ENCODE measurements around the gene CDK6.

Gene CDK6

GRCh38 chr7:92783260-92784201 lies 52.8 kb downstream of the CDK6 start:
- no peak for TF ChIP-seq CTCF (conservative IDR thresholded peaks at IDR 0.05; ENCODE audit: low read depth, low read length)
- no peak for DNase-seq (ENCODE audit: low read depth)
- no peak overlapping the region for H3K4me3 ChIP-seq (ENCODE audit: low read length)

DNA sequence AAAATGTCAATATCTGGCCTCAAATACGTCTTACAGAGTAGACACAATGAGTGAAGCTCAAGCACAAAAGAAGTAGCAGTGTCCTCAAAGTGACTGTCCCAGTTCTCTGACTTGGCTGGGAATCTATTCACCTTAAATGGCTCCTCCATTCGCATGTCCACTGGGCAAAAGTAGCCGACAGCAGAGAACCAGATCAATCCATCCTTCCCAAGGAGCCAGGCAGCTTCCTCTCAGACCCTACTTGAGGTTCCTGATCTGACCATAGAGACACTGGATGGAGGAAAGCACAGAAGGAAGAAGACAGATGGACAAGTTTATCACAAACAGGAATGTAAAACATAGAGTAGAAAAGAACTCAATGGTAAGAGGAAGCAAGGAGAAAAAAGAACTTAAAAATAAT lies 53.5 kb downstream of the CDK6 start:
- TF ChIP-seq CTCF (conservative IDR thresholded peaks at IDR 0.05; ENCODE audit: low read depth, low read length) = no peak
- H3K4me3 ChIP-seq (ENCODE audit: low read length) = no peak overlapping the region
- DNase-seq (ENCODE audit: low read depth) = no peak

DNA sequence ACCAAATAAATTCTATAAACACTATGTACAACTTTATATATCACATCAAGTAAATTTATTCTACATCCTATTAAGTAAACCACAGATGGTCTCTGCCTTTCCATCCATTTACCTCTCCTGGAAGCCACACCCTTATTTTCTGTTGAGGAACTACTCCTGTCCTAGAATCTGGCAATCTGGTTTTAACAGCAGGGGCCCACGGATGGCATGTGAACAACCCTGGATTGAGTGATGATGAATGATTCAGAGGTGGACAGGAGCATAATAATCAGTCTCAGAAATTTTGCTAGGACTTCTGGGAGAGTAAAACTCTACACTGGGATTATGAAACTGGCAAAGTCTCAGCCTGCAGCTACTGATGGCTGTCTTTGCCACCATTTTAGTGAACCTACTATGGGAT lies 54.1 kb downstream of the CDK6 start:
- no peak for DNase-seq (ENCODE audit: low read depth)
- H3K4me3 ChIP-seq (ENCODE audit: low read length) = no peak overlapping the region
- no peak for TF ChIP-seq CTCF (conservative IDR thresholded peaks at IDR 0.05; ENCODE audit: low read depth, low read length)

DNA sequence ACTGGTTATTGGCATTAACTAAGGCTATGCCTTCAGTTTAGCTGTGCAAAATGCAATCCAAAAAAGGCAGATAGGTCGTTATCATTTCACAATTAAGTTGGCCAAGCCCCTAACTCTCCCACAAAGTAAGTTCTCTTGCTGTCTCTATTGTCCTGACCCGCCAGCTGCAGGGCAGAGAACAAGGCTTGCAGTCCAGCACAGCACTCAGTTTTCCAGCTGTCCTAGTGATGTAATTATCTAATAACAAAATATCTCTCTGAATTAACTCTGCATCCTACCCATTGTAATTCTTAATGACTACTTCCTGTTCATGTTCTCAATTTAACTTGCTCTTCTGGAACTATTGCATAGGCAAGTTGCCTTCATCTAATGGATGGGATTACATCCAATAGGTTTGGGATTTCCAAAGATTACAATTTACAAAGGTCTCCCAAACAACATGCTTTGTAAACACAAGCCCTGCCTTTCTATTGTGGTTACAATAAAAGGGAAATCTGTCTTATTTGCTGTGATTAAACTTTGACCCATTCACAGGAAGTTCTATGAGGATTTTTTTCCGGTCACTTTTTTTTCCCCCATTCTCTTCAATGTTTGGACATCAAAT lies 55.2 kb downstream of the CDK6 start:
- no peak for TF ChIP-seq CTCF (conservative IDR thresholded peaks at IDR 0.05; ENCODE audit: low read depth, low read length)

GRCh38 chr7:92778972-92779371 lies 57.4 kb downstream of the CDK6 start:
- no peak for TF ChIP-seq CTCF (conservative IDR thresholded peaks at IDR 0.05; ENCODE audit: low read depth, low read length)
- no peak for DNase-seq (ENCODE audit: low read depth)
- H3K4me3 ChIP-seq (ENCODE audit: low read length) = no peak overlapping the region

More for the DNA sequence above, 55.2 kb downstream of the CDK6 start:
- H3K4me3 ChIP-seq (ENCODE audit: low read length) = no peak overlapping the region
- DNase-seq (ENCODE audit: low read depth) = no peak

DNA sequence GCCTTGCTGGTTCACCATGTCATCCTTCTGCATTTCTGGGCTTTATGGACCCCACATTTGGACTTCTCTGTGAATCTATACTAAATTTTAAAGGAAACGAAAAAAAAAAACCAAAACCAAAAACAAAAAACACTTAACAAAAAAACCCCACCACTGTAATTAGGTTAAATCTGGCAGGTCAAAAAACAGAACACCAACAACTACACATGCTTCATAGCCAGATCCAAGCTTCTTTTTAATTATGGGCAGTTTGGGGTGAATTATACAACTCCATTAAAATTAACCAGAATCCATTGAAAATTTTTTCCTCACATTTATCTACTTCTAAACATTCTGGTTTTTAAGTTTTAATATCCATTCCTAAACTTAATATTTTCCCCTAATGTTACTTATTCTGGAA lies 58.4 kb downstream of the CDK6 start:
- TF ChIP-seq CTCF (conservative IDR thresholded peaks at IDR 0.05; ENCODE audit: low read depth, low read length) = no peak
- no peak overlapping the region for H3K4me3 ChIP-seq (ENCODE audit: low read length)
- no peak for DNase-seq (ENCODE audit: low read depth)

DNA sequence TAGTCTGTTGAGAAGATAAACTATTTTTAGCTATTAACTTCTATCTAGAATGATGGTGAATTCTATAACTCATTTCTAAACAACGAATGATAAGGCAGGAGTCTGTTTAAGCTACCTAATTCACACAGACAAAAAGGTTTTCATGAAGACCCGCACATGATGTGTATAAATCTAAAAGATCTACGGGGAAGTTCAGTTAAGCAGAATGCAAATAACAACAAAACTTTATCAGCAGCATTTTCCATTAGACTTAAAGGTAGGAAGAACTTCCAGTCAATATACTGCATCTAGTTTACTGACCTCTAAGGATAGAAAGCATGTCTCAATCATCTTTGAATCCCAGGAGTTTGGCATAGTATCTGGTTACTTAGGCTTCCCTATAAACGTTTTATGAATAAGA lies 62.6 kb downstream of the CDK6 start:
- no peak overlapping the region for H3K4me3 ChIP-seq (ENCODE audit: low read length)
- TF ChIP-seq CTCF (conservative IDR thresholded peaks at IDR 0.05; ENCODE audit: low read depth, low read length) = no peak
- DNase-seq (ENCODE audit: low read depth) = no peak

Data from retinal pigment epithelial cell (primary cell).